ENCODE measurements around the gene AGBL1. TPM values are rescaled to one million over a fixed set of nuclear protein-coding genes. Genes with fewer than 3 reads are reported as not detected.

AGBL1 gene
- total RNA-seq, 4 donors from 2014 or later, result 0.32 to 0.40 TPM; not detected in 2

GRCh38 chr15:86969364-86969763 is 889.7 kb downstream of the AGBL1 start:
- 77 to 83% methylated on average over 2 to 4 of the region's 4 CpGs for WGBS, 2 donors (ENCODE audit: low coverage in 1 of 2)
- no peak for DNase-seq
- Histone ChIP-seq H3K4me1 (no peaks in the 10 kb centered on the region), H3K9me3 (no peaks in the 10 kb centered on the region), H3K27ac (no peak overlapping the region), H3K27me3 (no peaks in the 10 kb centered on the region), H3K36me3 (no peaks in the 10 kb centered on the region), H3K4me3 (no peak overlapping the region)
- intact Hi-C loops (cut with DNase I; ENCODE audit: low total_unique reads) (no loop called here), in situ Hi-C loops (cut with MboI; ENCODE audit: low pct_ligation_motif_present in 1 of 4, low pct_unique_long_range_greater_than_20kb in 1 of 4, low sequenced_read_pairs in 3 of 4) (no loop called here)
- no peak for TF ChIP-seq POLR2AphosphoS5 (IDR thresholded peaks at IDR 0.05)
- no peak for TF ChIP-seq CTCF (IDR thresholded peaks at IDR 0.05)
- no peak for TF ChIP-seq POLR2A (IDR thresholded peaks at IDR 0.05)
- no peak for TF ChIP-seq EP300 (IDR thresholded peaks at IDR 0.05; ENCODE audit: low read depth)

GRCh38 chr15:86973284-86973844 is 893.7 kb downstream of the AGBL1 start:
- in situ Hi-C loops (cut with MboI; ENCODE audit: low pct_ligation_motif_present in 1 of 4, low pct_unique_long_range_greater_than_20kb in 1 of 4, low sequenced_read_pairs in 3 of 4), result no loop called here

GRCh38 chr15:86988033-86988432 is 908.4 kb downstream of the AGBL1 start:
- no peak overlapping the region for H3K4me3 ChIP-seq
- H3K27ac ChIP-seq, result no peak overlapping the region
- H3K27me3 ChIP-seq, result no peaks in the 10 kb centered on the region
- 61 to 72% methylated on average over 2 to 4 of the region's 4 CpGs for WGBS, 2 donors (ENCODE audit: low coverage in 1 of 2)
- no peaks in the 10 kb centered on the region for H3K4me1 ChIP-seq
- no peak for TF ChIP-seq CTCF (IDR thresholded peaks at IDR 0.05)
- TF ChIP-seq EP300 (IDR thresholded peaks at IDR 0.05; ENCODE audit: low read depth), result no peak
- TF ChIP-seq POLR2A (IDR thresholded peaks at IDR 0.05), result no peak
- TF ChIP-seq POLR2AphosphoS5 (IDR thresholded peaks at IDR 0.05), result no peak
- no peak for DNase-seq
- H3K36me3 ChIP-seq, result no peaks in the 10 kb centered on the region
- intact Hi-C loops (cut with DNase I; ENCODE audit: low total_unique reads) (no loop called here), in situ Hi-C loops (cut with MboI; ENCODE audit: low pct_ligation_motif_present in 1 of 4, low pct_unique_long_range_greater_than_20kb in 1 of 4, low sequenced_read_pairs in 3 of 4) (no loop called here)
- no peaks in the 10 kb centered on the region for H3K9me3 ChIP-seq

More at GRCh38 chr15:86973284-86973844, 893.7 kb downstream of the AGBL1 start:
- no peak for TF ChIP-seq POLR2AphosphoS5 (IDR thresholded peaks at IDR 0.05)
- TF ChIP-seq CTCF (IDR thresholded peaks at IDR 0.05), result no peak
- TF ChIP-seq POLR2A (IDR thresholded peaks at IDR 0.05), result no peak
- no peak for TF ChIP-seq EP300 (IDR thresholded peaks at IDR 0.05; ENCODE audit: low read depth)
- H3K27ac ChIP-seq, result no peak overlapping the region
- intact Hi-C loops (cut with DNase I; ENCODE audit: low total_unique reads), result no loop called here
- no peaks in the 10 kb centered on the region for H3K36me3 ChIP-seq
- WGBS, 2 donors (ENCODE audit: low coverage in 1 of 2), result 69 to 88% methylated on average over 2 of the region's 2 CpGs
- H3K27me3 ChIP-seq, result no peaks in the 10 kb centered on the region
- no peaks in the 10 kb centered on the region for H3K9me3 ChIP-seq
- DNase-seq, result no peak
- H3K4me1 ChIP-seq, result no peaks in the 10 kb centered on the region
- H3K4me3 ChIP-seq, result no peak overlapping the region

GRCh38 chr15:87021751-87022150 is 942.1 kb downstream of the AGBL1 start:
- TF ChIP-seq CTCF (IDR thresholded peaks at IDR 0.05), result no peak
- intact Hi-C loops (cut with DNase I; ENCODE audit: low total_unique reads) (no loop called here), in situ Hi-C loops (cut with MboI; ENCODE audit: low pct_ligation_motif_present in 1 of 4, low pct_unique_long_range_greater_than_20kb in 1 of 4, low sequenced_read_pairs in 3 of 4) (no loop called here)
- H3K27ac ChIP-seq, result no peak overlapping the region
- peaks cover 0 to 4% of the 10 kb centered on the region in 2 donors for H3K9me3 ChIP-seq
- no peak for DNase-seq
- H3K4me1 ChIP-seq, result no peaks in the 10 kb centered on the region
- WGBS, 2 donors (ENCODE audit: low coverage in 1 of 2), result 81 to 100% methylated on average over 1 to 2 of the region's 2 CpGs
- no peak overlapping the region for H3K4me3 ChIP-seq
- H3K27me3 ChIP-seq, result no peaks in the 10 kb centered on the region
- H3K36me3 ChIP-seq, result no peaks in the 10 kb centered on the region

All from transverse colon (tissue), 4 donors.